ENCODE results near the gene RABAC1.
"Not testable (repeated sequence)": the region's sequence is repeated elsewhere in the genome, so short reads cannot be mapped to it uniquely, and the experiment has no call there.

DNA sequence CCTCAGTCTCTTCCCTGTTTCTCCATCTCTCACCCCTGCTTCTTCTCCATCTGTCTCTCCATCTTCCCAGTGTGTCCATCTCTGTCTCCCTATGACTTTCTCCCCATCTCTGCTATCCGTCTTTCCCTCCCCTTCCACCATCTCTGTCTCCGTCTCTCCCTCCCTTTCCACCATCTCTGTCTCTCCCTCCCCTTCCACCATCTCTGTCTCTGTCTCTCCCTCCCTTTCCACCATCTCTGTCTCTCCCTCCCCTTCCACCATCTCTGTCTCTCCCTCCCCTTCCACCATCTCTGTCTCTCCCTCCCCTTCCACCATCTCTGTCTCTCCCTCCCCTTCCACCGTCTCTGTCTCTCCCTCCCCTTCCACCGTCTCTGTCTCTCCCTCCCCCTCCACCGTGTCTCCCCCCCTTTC is 44.7 kb downstream of the RABAC1 start:
- TF ChIP-seq, protein P1, sequence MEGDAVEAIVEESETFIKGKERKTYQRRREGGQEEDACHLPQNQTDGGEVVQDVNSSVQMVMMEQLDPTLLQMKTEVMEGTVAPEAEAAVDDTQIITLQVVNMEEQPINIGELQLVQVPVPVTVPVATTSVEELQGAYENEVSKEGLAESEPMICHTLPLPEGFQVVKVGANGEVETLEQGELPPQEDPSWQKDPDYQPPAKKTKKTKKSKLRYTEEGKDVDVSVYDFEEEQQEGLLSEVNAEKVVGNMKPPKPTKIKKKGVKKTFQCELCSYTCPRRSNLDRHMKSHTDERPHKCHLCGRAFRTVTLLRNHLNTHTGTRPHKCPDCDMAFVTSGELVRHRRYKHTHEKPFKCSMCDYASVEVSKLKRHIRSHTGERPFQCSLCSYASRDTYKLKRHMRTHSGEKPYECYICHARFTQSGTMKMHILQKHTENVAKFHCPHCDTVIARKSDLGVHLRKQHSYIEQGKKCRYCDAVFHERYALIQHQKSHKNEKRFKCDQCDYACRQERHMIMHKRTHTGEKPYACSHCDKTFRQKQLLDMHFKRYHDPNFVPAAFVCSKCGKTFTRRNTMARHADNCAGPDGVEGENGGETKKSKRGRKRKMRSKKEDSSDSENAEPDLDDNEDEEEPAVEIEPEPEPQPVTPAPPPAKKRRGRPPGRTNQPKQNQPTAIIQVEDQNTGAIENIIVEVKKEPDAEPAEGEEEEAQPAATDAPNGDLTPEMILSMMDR (IDR thresholded peaks at IDR 0.05) = not testable (repeated sequence)
- TF ChIP-seq POLR2A (IDR thresholded peaks at IDR 0.05) = not testable (repeated sequence)

Measured in tibial nerve (tissue), 3 donors.